Mesendoderm (in vitro differentiated cells): ENCODE results near the gene SUMO2.

Source experiments
- DNase-seq: peaks from one replicate; pipeline ENCODE4 v3.0.0; 2013
- H2AK5ac ChIP-seq: 2 replicates; pipeline ENCODE4 v1.6.1; 2013; ENCODE audit warnings: low read length, inconsistent platforms
- H2BK120ac ChIP-seq: 2 replicates; pipeline ENCODE4 v1.6.1; 2013; ENCODE audit warnings: low read depth, mild to moderate bottlenecking, low read length, moderate library complexity, mixed read lengths
- H2BK15ac ChIP-seq: replicated peaks from 2 replicates; pipeline ENCODE4 v1.6.1; 2013; ENCODE audit warnings: low read depth, mild to moderate bottlenecking, moderate library complexity
- H2BK5ac ChIP-seq: 2 replicates; pipeline ENCODE4 v1.6.1; 2013; ENCODE audit warnings: low read length, inconsistent platforms
- H3K18ac ChIP-seq: 2 replicates; pipeline ENCODE4 v1.6.1; 2013; ENCODE audit warnings: mild to moderate bottlenecking, low read length, mixed read lengths
- H3K23ac ChIP-seq: one replicate; pipeline ENCODE4 v1.6.1; 2013; ENCODE audit warnings: low read length
- H3K27ac ChIP-seq: 2 replicates; pipeline ENCODE4 v1.5.1; 2013; ENCODE audit warnings: low read depth, mild to moderate bottlenecking, inconsistent platforms, low read length, moderate library complexity
- H3K27me3 ChIP-seq: 2 replicates; pipeline ENCODE4 v1.6.1; 2013; ENCODE audit warnings: low read length, control low read depth, mild to moderate bottlenecking, inconsistent platforms; ENCODE audit not compliant: insufficient read depth, poor library complexity
- H3K36me3 ChIP-seq: 2 replicates; pipeline ENCODE4 v1.6.1; 2013; ENCODE audit warnings: low read length, inconsistent platforms; ENCODE audit not compliant: control insufficient read depth, insufficient read depth
- H3K4ac ChIP-seq: one replicate; pipeline ENCODE4 v1.6.1; 2013; ENCODE audit warnings: low read depth, mild to moderate bottlenecking, low read length, moderate library complexity
- H3K4me1 ChIP-seq: 2 replicates; pipeline ENCODE4 v1.6.1; 2013; ENCODE audit warnings: low read depth, low read length, inconsistent platforms; ENCODE audit not compliant: control insufficient read depth
- H3K4me2 ChIP-seq: 2 replicates; pipeline ENCODE4 v1.6.1; 2013; ENCODE audit warnings: low read length
- H3K4me3 ChIP-seq: 2 replicates; pipeline ENCODE4 v1.5.1; 2013; ENCODE audit warnings: mild to moderate bottlenecking, low read length
- H3K56ac ChIP-seq: one replicate; pipeline ENCODE4 v1.6.1; 2013; ENCODE audit warnings: low read length
- H3K79me1 ChIP-seq: 2 replicates; pipeline ENCODE4 v1.6.1; 2013; ENCODE audit warnings: low read length, inconsistent platforms
- H3K79me2 ChIP-seq: 2 replicates; pipeline ENCODE4 v1.6.1; 2013; ENCODE audit warnings: mild to moderate bottlenecking, low read length; ENCODE audit not compliant: control insufficient read depth, insufficient read depth
- H3K9ac ChIP-seq: 2 replicates; pipeline ENCODE4 v1.6.1; 2013; ENCODE audit warnings: low read length, inconsistent platforms
- H4K5ac ChIP-seq: one replicate; pipeline ENCODE4 v1.6.1; 2013; ENCODE audit warnings: low read length
- H4K8ac ChIP-seq: one replicate; pipeline ENCODE4 v1.6.1; 2013; ENCODE audit warnings: low read depth, mild to moderate bottlenecking, control low read depth, low read length, moderate library complexity
- WGBS: extraction: QIAGEN DNeasy Blood & Tissue Kit; methylation state at CpG from one replicate; pipeline ENCODE4 v1.1.7; 2013; ENCODE audit warnings: low lambda C conversion rate, missing lambda C conversion rate; ENCODE audit not compliant: insufficient coverage; ENCODE audit errors: extremely low coverage; 5-methylcytosine and 5-hydroxymethylcytosine counted together

The SUMO2 gene

DNA sequence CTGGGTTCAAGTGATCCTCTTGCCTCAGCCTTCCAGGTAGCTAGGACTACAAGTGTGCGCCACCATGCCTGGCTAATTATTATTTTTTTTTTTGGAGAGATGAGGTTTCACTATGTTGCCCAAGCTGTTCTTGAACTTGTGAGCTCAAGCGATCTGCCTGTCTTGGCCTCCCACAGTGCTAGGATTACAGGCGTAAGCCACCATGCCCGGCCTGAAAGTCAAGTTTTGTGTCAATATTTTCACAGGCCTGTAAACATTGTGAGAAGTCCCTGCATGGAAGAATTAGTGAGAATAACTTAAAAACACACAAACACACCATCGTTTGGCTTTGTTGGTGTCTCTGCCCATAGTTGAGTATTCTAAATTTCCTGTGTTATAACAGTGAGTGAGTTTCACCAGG, 45.0 kb upstream of the SUMO2 start:
- Histone ChIP-seq H3K79me2 (no peaks in the 10 kb centered on the region), H3K4ac (no peak overlapping the region), H3K4me1 (no peaks in the 10 kb centered on the region), H3K4me2 (no peak overlapping the region), H3K23ac (no peak overlapping the region), H3K27ac (no peak overlapping the region), H2BK120ac (no peak overlapping the region), H3K9ac (no peak overlapping the region), H2AK5ac (no peak overlapping the region), H3K4me3 (no peak overlapping the region), H4K8ac (no peak overlapping the region), H3K79me1 (no peaks in the 10 kb centered on the region), H2BK5ac (no peak overlapping the region), H3K36me3 (peaks cover 32% of the 10 kb centered on the region), H3K56ac (no peak overlapping the region), H3K18ac (no peak overlapping the region), H4K5ac (no peak overlapping the region), H2BK15ac (no peak overlapping the region), H3K27me3 (no peaks in the 10 kb centered on the region)
- DNase-seq, result no peak
- WGBS, result no CpG with 5 or more reads among the region's 5 CpGs

DNA sequence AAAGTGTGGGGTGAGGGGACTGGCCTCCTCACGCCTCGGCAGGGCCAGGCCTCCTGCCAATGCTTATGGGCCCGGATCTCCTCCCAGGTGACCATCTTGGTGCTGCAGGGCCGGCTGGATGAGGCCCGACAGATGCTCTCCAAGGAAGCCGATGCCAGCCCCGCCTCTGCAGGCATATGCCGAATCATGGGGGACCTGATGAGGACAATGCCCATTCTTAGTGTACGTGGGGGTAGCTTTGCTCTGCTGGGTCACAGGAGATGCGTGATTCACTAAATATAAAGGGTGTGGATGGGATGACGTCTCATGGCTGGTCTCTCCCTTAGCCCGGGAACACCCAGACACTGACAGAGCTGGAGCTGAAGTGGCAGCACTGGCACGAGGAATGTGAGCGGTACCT, 42.3 kb upstream of the SUMO2 start:
- Histone ChIP-seq H3K23ac (no peak overlapping the region), H3K79me1 (peaks cover 2% of the 10 kb centered on the region), H3K27ac (no peak overlapping the region), H3K18ac (no peak overlapping the region), H3K9ac (no peak overlapping the region), H4K5ac (no peak overlapping the region), H2AK5ac (no peak overlapping the region), H2BK5ac (no peak overlapping the region), H3K4ac (no peak overlapping the region), H3K79me2 (no peaks in the 10 kb centered on the region), H3K4me3 (no peak overlapping the region), H2BK120ac (no peak overlapping the region), H3K27me3 (no peaks in the 10 kb centered on the region), H3K56ac (no peak overlapping the region), H3K4me1 (no peaks in the 10 kb centered on the region), H3K4me2 (no peak overlapping the region), H2BK15ac (no peak overlapping the region), H4K8ac (no peak overlapping the region), H3K36me3 (peaks cover 20% of the 10 kb centered on the region)
- DNase-seq, result no peak
- no CpG with 5 or more reads among the region's 14 CpGs for WGBS

DNA sequence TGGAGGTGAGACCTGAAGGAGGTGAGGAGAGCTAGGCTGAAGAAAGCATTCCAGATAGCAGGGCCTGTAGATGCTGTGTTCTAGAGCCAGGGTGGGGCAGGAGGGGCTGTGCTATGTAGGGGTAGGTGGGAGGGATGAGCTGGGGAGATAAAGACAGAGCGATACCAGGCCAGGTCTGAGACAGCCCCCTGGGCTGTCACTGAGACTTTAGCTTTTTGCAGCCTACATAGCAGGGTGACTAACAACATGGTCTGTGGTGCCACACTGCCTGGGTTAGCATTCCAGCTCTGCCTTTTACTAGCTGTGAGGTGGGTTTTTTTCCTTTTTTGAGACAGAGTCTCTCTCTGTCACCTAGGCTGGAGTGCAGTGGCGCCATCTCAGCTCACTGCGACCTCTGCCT, 37.1 kb upstream of the SUMO2 start:
- Histone ChIP-seq H2BK120ac (no peak overlapping the region), H2AK5ac (no peak overlapping the region), H3K4me2 (no peak overlapping the region), H3K18ac (no peak overlapping the region), H3K79me1 (peaks cover 4% of the 10 kb centered on the region), H2BK5ac (no peak overlapping the region), H3K4me1 (no peaks in the 10 kb centered on the region), H3K56ac (no peak overlapping the region), H3K27ac (no peak overlapping the region), H4K8ac (no peak overlapping the region), H3K23ac (no peak overlapping the region), H3K79me2 (no peaks in the 10 kb centered on the region), H3K4ac (no peak overlapping the region), H3K27me3 (no peaks in the 10 kb centered on the region), H2BK15ac (no peak overlapping the region), H4K5ac (no peak overlapping the region), H3K9ac (no peak overlapping the region), H3K36me3 (peaks cover 13% of the 10 kb centered on the region), H3K4me3 (no peak overlapping the region)
- DNase-seq, result no peak
- WGBS, result no CpG with 5 or more reads among the region's 3 CpGs

DNA sequence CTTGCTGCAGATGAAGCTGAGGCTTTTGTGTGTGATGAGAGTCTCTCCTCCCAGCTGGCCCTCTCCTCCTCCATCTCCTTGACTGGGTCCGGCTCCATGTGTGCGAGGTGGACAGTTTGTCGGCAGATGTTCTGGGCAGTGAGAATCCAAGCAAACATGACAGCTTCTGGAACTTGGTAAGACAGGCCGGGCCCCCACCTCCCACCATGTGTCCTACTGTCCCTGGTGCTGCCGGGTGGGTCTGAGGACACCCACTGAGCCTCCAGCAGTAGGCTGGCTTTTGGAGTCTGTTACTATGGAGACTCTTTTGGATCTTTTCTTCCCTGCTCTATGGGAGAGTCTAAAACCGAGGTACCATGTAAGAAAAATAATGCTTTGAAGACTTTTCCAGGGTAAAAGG, 35.4 kb upstream of the SUMO2 start:
- Histone ChIP-seq H3K27ac (no peak overlapping the region), H4K8ac (no peak overlapping the region), H3K79me2 (no peaks in the 10 kb centered on the region), H2AK5ac (no peak overlapping the region), H3K4me2 (no peak overlapping the region), H3K36me3 (peaks cover 17% of the 10 kb centered on the region), H3K4me1 (no peaks in the 10 kb centered on the region), H3K4me3 (no peak overlapping the region), H3K23ac (no peak overlapping the region), H3K79me1 (peaks cover 4% of the 10 kb centered on the region), H2BK120ac (no peak overlapping the region), H3K4ac (no peak overlapping the region), H3K18ac (no peak overlapping the region), H3K56ac (no peak overlapping the region), H3K9ac (no peak overlapping the region), H3K27me3 (no peaks in the 10 kb centered on the region), H4K5ac (no peak overlapping the region), H2BK5ac (no peak overlapping the region), H2BK15ac (no peak overlapping the region)
- WGBS, result no CpG with 5 or more reads among the region's 6 CpGs
- DNase-seq, result no peak

DNA sequence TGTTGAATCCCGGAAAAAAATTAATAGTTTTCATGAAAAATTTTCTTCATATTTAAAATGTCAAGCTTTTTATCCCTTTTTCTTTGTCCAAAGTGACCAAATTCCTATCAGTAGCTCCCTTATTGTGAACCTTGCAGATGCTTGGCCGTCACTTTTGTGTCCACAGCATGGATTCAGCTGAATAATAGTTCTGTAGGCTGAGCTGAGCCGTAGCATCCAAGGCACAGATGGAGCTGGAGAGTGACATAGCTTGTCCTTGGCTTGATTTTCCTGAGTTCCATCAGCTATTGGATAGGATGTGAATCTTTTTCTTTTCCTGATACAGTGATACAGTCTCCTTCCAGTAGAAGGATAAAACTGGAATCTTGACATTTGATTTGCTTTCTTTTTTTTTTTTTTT, 26.3 kb upstream of the SUMO2 start:
- Histone ChIP-seq H3K4me1 (no peaks in the 10 kb centered on the region), H3K4ac (no peak overlapping the region), H3K18ac (no peak overlapping the region), H4K5ac (no peak overlapping the region), H3K79me1 (peaks cover 2% of the 10 kb centered on the region), H2AK5ac (no peak overlapping the region), H3K79me2 (peaks cover 24% of the 10 kb centered on the region), H3K27ac (no peak overlapping the region), H2BK5ac (no peak overlapping the region), H3K4me2 (no peak overlapping the region), H3K56ac (no peak overlapping the region), H3K9ac (no peak overlapping the region), H3K4me3 (no peak overlapping the region), H3K36me3 (peaks cover 7% of the 10 kb centered on the region), H2BK120ac (no peak overlapping the region), H3K27me3 (no peaks in the 10 kb centered on the region), H4K8ac (no peak overlapping the region), H2BK15ac (no peak overlapping the region), H3K23ac (no peak overlapping the region)
- WGBS, result no CpG with 5 or more reads among the region's 3 CpGs
- no peak for DNase-seq

DNA sequence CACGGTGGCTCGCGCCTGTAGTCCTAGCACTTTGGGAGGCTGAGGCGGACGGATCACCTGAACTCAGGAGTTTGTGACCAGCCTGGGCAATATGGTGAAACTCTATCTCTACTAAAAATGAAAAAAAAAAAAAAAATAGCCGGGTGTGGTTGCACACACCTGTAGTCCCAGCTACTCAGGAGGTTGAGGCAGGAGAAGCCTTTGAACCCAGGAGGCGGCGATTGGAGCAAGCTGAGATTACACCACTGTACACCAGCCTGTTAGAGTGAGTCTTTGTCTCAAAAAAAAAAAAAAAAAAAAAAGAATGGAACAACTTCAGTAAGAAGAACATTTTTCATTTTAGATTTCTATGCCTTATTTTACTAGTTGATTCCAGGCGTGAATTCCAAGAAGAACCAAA, 25.4 kb upstream of the SUMO2 start:
- no peak overlapping the region for H4K8ac ChIP-seq
- peaks cover 2% of the 10 kb centered on the region for H3K79me1 ChIP-seq
- no peak overlapping the region for H3K4me2 ChIP-seq
- WGBS, result no CpG with 5 or more reads among the region's 9 CpGs
- H3K23ac ChIP-seq, result no peak overlapping the region
- H3K79me2 ChIP-seq, result peaks cover 24% of the 10 kb centered on the region
- no peak overlapping the region for H2BK120ac ChIP-seq
- DNase-seq, result no peak
- no peak overlapping the region for H2AK5ac ChIP-seq
- no peak overlapping the region for H2BK5ac ChIP-seq
- H3K4me1 ChIP-seq, result no peaks in the 10 kb centered on the region
- H3K4ac ChIP-seq, result no peak overlapping the region
- no peak overlapping the region for H3K18ac ChIP-seq
- no peak overlapping the region for H3K4me3 ChIP-seq
- no peak overlapping the region for H2BK15ac ChIP-seq
- no peaks in the 10 kb centered on the region for H3K27me3 ChIP-seq
- no peak overlapping the region for H3K56ac ChIP-seq
- no peak overlapping the region for H4K5ac ChIP-seq
- no peak overlapping the region for H3K27ac ChIP-seq
- peaks cover 5% of the 10 kb centered on the region for H3K36me3 ChIP-seq
- no peak overlapping the region for H3K9ac ChIP-seq
